ENCODE results near the gene MINDY4.
"Not testable (repeated sequence)": the region's sequence is repeated elsewhere in the genome, so short reads cannot be mapped to it uniquely, and the experiment has no call there.

MINDY4 gene

GRCh38 chr7:30804078-30804661 lies 33.0 kb downstream of the MINDY4 start:
- no peak for DNase-seq (ENCODE audit: low read depth in 2 of 2)

GRCh38 chr7:30805081-30805691 lies 34.0 kb downstream of the MINDY4 start:
- DNase-seq (ENCODE audit: low read depth in 2 of 2), result no peak

GRCh38 chr7:30805931-30806330 lies 34.7 kb downstream of the MINDY4 start:
- DNase-seq (ENCODE audit: low read depth in 2 of 2), result no peak

GRCh38 chr7:30807477-30807876 lies 36.3 kb downstream of the MINDY4 start:
- DNase-seq (ENCODE audit: low read depth in 2 of 2), result not testable (repeated sequence)

GRCh38 chr7:30807941-30808340 lies 36.7 kb downstream of the MINDY4 start:
- DNase-seq (ENCODE audit: low read depth in 2 of 2), result not testable (repeated sequence)

- DNase-seq (ENCODE audit: low read depth in 2 of 2), result no peak
Observed at GRCh38 chr7:30810986-30811385, 39.8 kb downstream of the MINDY4 start.

GRCh38 chr7:30812676-30813075 lies 41.5 kb downstream of the MINDY4 start:
- no peak for DNase-seq (ENCODE audit: low read depth in 2 of 2)

GRCh38 chr7:30813466-30813865 lies 42.2 kb downstream of the MINDY4 start:
- DNase-seq (ENCODE audit: low read depth in 2 of 2), result no peak

GRCh38 chr7:30814700-30815387 lies 43.6 kb downstream of the MINDY4 start:
- DNase-seq (ENCODE audit: low read depth in 2 of 2), result no peak

- DNase-seq (ENCODE audit: low read depth in 2 of 2), result no peak
Observed at GRCh38 chr7:30815388-30815854, 44.2 kb downstream of the MINDY4 start.

GRCh38 chr7:30815951-30816644 lies 44.9 kb downstream of the MINDY4 start:
- no peak for DNase-seq (ENCODE audit: low read depth in 2 of 2)

GRCh38 chr7:30816645-30817370 lies 45.6 kb downstream of the MINDY4 start:
- no peak for DNase-seq (ENCODE audit: low read depth in 2 of 2)

- no peak for DNase-seq (ENCODE audit: low read depth in 2 of 2)
Observed at GRCh38 chr7:30817371-30817767, 46.2 kb downstream of the MINDY4 start.

- no peak for DNase-seq (ENCODE audit: low read depth in 2 of 2)
Observed at GRCh38 chr7:30824821-30825720, 53.9 kb downstream of the MINDY4 start.

- no peak for DNase-seq (ENCODE audit: low read depth in 2 of 2)
Observed at GRCh38 chr7:30826181-30826580, 55.0 kb downstream of the MINDY4 start.

GRCh38 chr7:30828591-30828990 lies 57.4 kb downstream of the MINDY4 start:
- DNase-seq (ENCODE audit: low read depth in 2 of 2), result no peak

GRCh38 chr7:30829471-30829870 lies 58.3 kb downstream of the MINDY4 start:
- DNase-seq (ENCODE audit: low read depth in 2 of 2), result no peak

GRCh38 chr7:30831227-30831626 lies 60.0 kb downstream of the MINDY4 start:
- DNase-seq (ENCODE audit: low read depth in 2 of 2), result no peak

- no peak for DNase-seq (ENCODE audit: low read depth in 2 of 2)
Observed at GRCh38 chr7:30831936-30832335, 60.7 kb downstream of the MINDY4 start.

GRCh38 chr7:30834017-30834674 lies 62.9 kb downstream of the MINDY4 start:
- DNase-seq (ENCODE audit: low read depth in 2 of 2), result not testable (repeated sequence)
